ENCODE measurements around the gene WDR6. TPM values are rescaled to one million over a fixed set of nuclear protein-coding genes. Genes with fewer than 3 reads are reported as not detected.

WDR6 gene
- total RNA-seq, 2 donors from 2014 or later, result 140 to 173 TPM

GRCh38 chr3:49019941-49020329 lies 12.7 kb downstream of the WDR6 start:
- Mint-ChIP-seq H3K9me3 (no peaks in the 10 kb centered on the region), H3K27ac (peak overlapping the region; percentile 92 to 97), H3K36me3 (peaks cover 31 to 41% of the 10 kb centered on the region in 2 donors)
- DNase-seq (ENCODE audit: low spot score in 2 of 2) (no peak), ATAC-seq (no peak)

- ATAC-seq, result peak; percentile 1 to 7
- no peaks in the 10 kb centered on the region for H3K9me3 Mint-ChIP-seq
- H3K36me3 Mint-ChIP-seq, result peaks cover 37 to 44% of the 10 kb centered on the region in 2 donors
- peak; percentile 46 to 81 for DNase-seq (ENCODE audit: low spot score in 2 of 2)
- H3K27ac Mint-ChIP-seq, result peak overlapping the region; percentile 97 to 99
Observed at GRCh38 chr3:49020330-49021212, 13.4 kb downstream of the WDR6 start.

GRCh38 chr3:49021213-49021812 lies 14.1 kb downstream of the WDR6 start:
- Mint-ChIP-seq H3K27ac (peak overlapping the region; percentile 97 to 99), H3K36me3 (peaks cover 45 to 51% of the 10 kb centered on the region in 2 donors), H3K9me3 (no peaks in the 10 kb centered on the region)
- DNase-seq (ENCODE audit: low spot score in 2 of 2) (peak; percentile 98 to 99), ATAC-seq (peak; percentile 69 to 70)

- ATAC-seq, result peak; percentile 72 to 80
- DNase-seq (ENCODE audit: low spot score in 2 of 2), result peak; percentile 94 to 97
- H3K9me3 Mint-ChIP-seq, result no peaks in the 10 kb centered on the region
- H3K36me3 Mint-ChIP-seq, result peaks cover 52 to 59% of the 10 kb centered on the region in 2 donors
- peak within 1 kb of the TSS; percentile 97 to 99 for H3K27ac Mint-ChIP-seq
Observed at GRCh38 chr3:49021813-49022687, 14.9 kb downstream of the WDR6 start, which contains the start of gene NDUFAF3. Gene NDUFAF3, plus strand, starts transcription at chr3:49022121. Its CDS starts 24 bp downstream, at chr3:49022145.

GRCh38 chr3:49022688-49023171 lies 15.5 kb downstream of the WDR6 start:
- ATAC-seq (no peak), DNase-seq (ENCODE audit: low spot score in 2 of 2) (no peak)
- Mint-ChIP-seq H3K36me3 (peaks cover 59 to 66% of the 10 kb centered on the region in 2 donors), H3K9me3 (no peaks in the 10 kb centered on the region), H3K27ac (peak overlapping the region; percentile 97 to 98)

- Mint-ChIP-seq H3K27ac (peak overlapping the region; percentile 97 to 98), H3K9me3 (no peaks in the 10 kb centered on the region), H3K36me3 (peaks cover 69 to 76% of the 10 kb centered on the region in 2 donors)
- ATAC-seq (no peak), DNase-seq (ENCODE audit: low spot score in 2 of 2) (no peak)
Observed at GRCh38 chr3:49023775-49024174, 16.6 kb downstream of the WDR6 start.

GRCh38 chr3:49024449-49024848 lies 17.3 kb downstream of the WDR6 start:
- H3K9me3 Mint-ChIP-seq, result no peaks in the 10 kb centered on the region
- no peak for DNase-seq (ENCODE audit: low spot score in 2 of 2)
- ATAC-seq, result no peak
- peaks cover 75 to 83% of the 10 kb centered on the region in 2 donors for H3K36me3 Mint-ChIP-seq
- peak overlapping the region in 1 of 2 donors; percentile 97 for H3K27ac Mint-ChIP-seq

- no peaks in the 10 kb centered on the region for H3K9me3 Mint-ChIP-seq
- no peak for ATAC-seq
- DNase-seq (ENCODE audit: low spot score in 2 of 2), result no peak
- H3K36me3 Mint-ChIP-seq, result peaks cover 75 to 81% of the 10 kb centered on the region in 2 donors
- peak overlapping the region; percentile 85 to 97 for H3K27ac Mint-ChIP-seq
Observed at GRCh38 chr3:49025005-49025792, 18.0 kb downstream of the WDR6 start.

- DNase-seq (ENCODE audit: low spot score in 2 of 2) (no peak), ATAC-seq (no peak)
- no peaks in the 10 kb centered on the region for H3K9me3 Mint-ChIP-seq
- peak overlapping the region; percentile 85 to 97 for H3K27ac Mint-ChIP-seq
- H3K36me3 Mint-ChIP-seq, result peaks cover 71 to 76% of the 10 kb centered on the region in 2 donors
Observed at GRCh38 chr3:49025793-49026520, 18.8 kb downstream of the WDR6 start.

GRCh38 chr3:49026536-49026935 lies 19.3 kb downstream of the WDR6 start:
- Mint-ChIP-seq H3K27ac (peak overlapping the region; percentile 97 to 99), H3K9me3 (no peaks in the 10 kb centered on the region), H3K36me3 (peaks cover 67 to 72% of the 10 kb centered on the region in 2 donors)
- DNase-seq (ENCODE audit: low spot score in 2 of 2) (no peak), ATAC-seq (no peak)

- ATAC-seq (no peak), DNase-seq (ENCODE audit: low spot score in 2 of 2) (no peak)
- Mint-ChIP-seq H3K27ac (peak overlapping the region; percentile 92 to 99), H3K36me3 (peaks cover 62 to 72% of the 10 kb centered on the region in 2 donors), H3K9me3 (no peaks in the 10 kb centered on the region)
Observed at GRCh38 chr3:49027634-49028033, 20.4 kb downstream of the WDR6 start.

GRCh38 chr3:49028298-49028672 lies 21.1 kb downstream of the WDR6 start:
- Mint-ChIP-seq H3K27ac (peak overlapping the region; percentile 92 to 99), H3K36me3 (peaks cover 57 to 65% of the 10 kb centered on the region in 2 donors), H3K9me3 (no peaks in the 10 kb centered on the region)
- DNase-seq (ENCODE audit: low spot score in 2 of 2), result no peak
- ATAC-seq, result no peak

GRCh38 chr3:49028673-49029562 lies 21.7 kb downstream of the WDR6 start, which contains the start of gene IMPDH2:
Gene IMPDH2, minus strand, starts transcription at chr3:49029398. Its CDS starts 48 bp downstream, at chr3:49029350.
- Mint-ChIP-seq H3K27ac (peak within 1 kb of the TSS; percentile 92 to 99), H3K36me3 (peaks cover 52 to 60% of the 10 kb centered on the region in 2 donors), H3K9me3 (no peaks in the 10 kb centered on the region)
- peak; percentile 88 to 94 for ATAC-seq
- peak; percentile 94 to 96 for DNase-seq (ENCODE audit: low spot score in 2 of 2)

- no peaks in the 10 kb centered on the region for H3K9me3 Mint-ChIP-seq
- peaks cover 46 to 54% of the 10 kb centered on the region in 2 donors for H3K36me3 Mint-ChIP-seq
- DNase-seq (ENCODE audit: low spot score in 2 of 2) (no peak), ATAC-seq (no peak)
- H3K27ac Mint-ChIP-seq, result peak overlapping the region; percentile 92 to 99
Observed at GRCh38 chr3:49029563-49029884, 22.3 kb downstream of the WDR6 start.

Measured in activated naive CD4-positive, alpha-beta T cell treated with anti-CD3 and anti-CD28 coated beads, Interleukin-2, amount 50 U/mL, for 72 hours (primary cell).